Aorta (tissue), 5 donors: ENCODE results near the gene CDH16. TPM values are rescaled to one million over a fixed set of nuclear protein-coding genes. Genes with fewer than 3 reads are reported as not detected.
"Not testable (repeated sequence)": the region's sequence is repeated elsewhere in the genome, so short reads cannot be mapped to it uniquely, and the experiment has no call there.

Source experiments
- ATAC-seq: fragments of 200-7000 bp; cut with Tn5 transposase; one replicate; pipeline ENCODE4 v1.9.1; 2022; ENCODE audit warnings: moderate library complexity; ENCODE audit not compliant: low FRiP score
- DNase-seq, 2 donors: peaks; one replicate each; pipeline ENCODE4 v3.0.0-alpha.2; 2020
- H3K27ac ChIP-seq, 2 donors: one replicate each; pipeline ENCODE4 v1.5.1; 2013; ENCODE audit warnings: low read length in 2 of 2, mild to moderate bottlenecking in 2 of 2, moderate library complexity in 2 of 2, control low read depth in 1 of 2, inconsistent platforms in 1 of 2, low read depth in 1 of 2
- H3K27me3 ChIP-seq, 2 donors: one replicate each; pipeline ENCODE4 v1.6.1; 2013; ENCODE audit warnings: control low read depth in 1 of 2, low read length in 1 of 2, mild to moderate bottlenecking in 1 of 2, moderate library complexity in 1 of 2; ENCODE audit not compliant: insufficient read depth in 2 of 2, control insufficient read depth in 1 of 2
- H3K36me3 ChIP-seq, 2 donors: one replicate each; pipeline ENCODE4 v1.6.1; 2013; ENCODE audit warnings: control low read depth in 1 of 2, low read length in 1 of 2, mild to moderate bottlenecking in 1 of 2; ENCODE audit not compliant: insufficient read depth in 2 of 2, control insufficient read depth in 1 of 2
- H3K4me1 ChIP-seq, 2 donors: one replicate each; pipeline ENCODE4 v1.6.1; 2013; ENCODE audit warnings: low read length in 2 of 2, control low read depth in 1 of 2, mild to moderate bottlenecking in 1 of 2, moderate library complexity in 1 of 2; ENCODE audit not compliant: insufficient read depth in 2 of 2, control insufficient read depth in 1 of 2
- H3K4me3 ChIP-seq, 2 donors: one replicate each; pipeline ENCODE4 v1.5.1; 2013; ENCODE audit warnings: low read length in 2 of 2, control low read depth in 1 of 2, mild to moderate bottlenecking in 1 of 2
- H3K9me3 ChIP-seq: one replicate; pipeline ENCODE4 v1.6.1; 2013; ENCODE audit warnings: mild to moderate bottlenecking, low read length; ENCODE audit not compliant: control insufficient read depth
- WGBS, 2 donors: extraction: QIAGEN DNeasy Blood & Tissue Kit; methylation state at CpG; one replicate each; pipeline ENCODE4 v1.1.7; 2013; 5-methylcytosine and 5-hydroxymethylcytosine counted together
- intact Hi-C, 2 donors: fragments of 100-400 bp; cut with DNase I; formaldehyde crosslinking; loops; one replicate each; pipeline versions ENCODE4 v1.14.2 to v1.15.0; 2022
- polyA plus RNA-seq, 2 donors: library from polyadenylated mRNA; stranded (reverse); fragments of 200-250 nt; gene quantifications; one replicate each; pipeline ENCODE4 v1.2.3, GENCODE V29; 2013
- total RNA-seq, 2 donors: library from RNA; stranded (reverse); fragmentation: NEBNext Ultra II Directional; extraction: Animal tissue kit (Norgen Biotek cat#: 25700); gene quantifications; one replicate each; pipeline ENCODE4 v1.2.1, GENCODE V29; 2021
- donor health status: healthy with polysubstance abuse.
- donor health status: Bipolar disorder and iron deficiency.
- donor health status: DM: no; HTN: no; CAD: no.
- donor health status: DM: no; HTN: no; CAD: no.
- donor health status: DM: yes; HTN: yes; CAD: no.

Gene CDH16
- total and polyA plus RNA-seq, 4 donors, result 0.18 TPM; not detected in 3

DNA sequence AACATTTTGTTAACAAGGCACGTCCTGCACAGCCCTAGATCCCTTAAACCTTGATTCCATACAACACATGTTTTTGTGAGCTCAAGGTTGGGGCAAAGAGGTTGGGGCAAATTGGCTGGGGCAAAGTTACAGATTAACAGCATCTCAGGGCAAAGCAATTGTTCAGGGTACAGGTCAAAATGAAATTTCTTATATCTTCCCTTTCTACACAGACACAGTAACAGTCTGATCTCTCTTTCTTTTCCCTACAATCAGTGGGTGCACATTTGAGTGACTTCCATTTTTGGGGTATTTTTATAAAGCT is 37.4 kb upstream of the CDH16 start:
- H3K4me1 ChIP-seq, H3K36me3 ChIP-seq, H3K4me3 ChIP-seq, H3K27me3 ChIP-seq, intact Hi-C loops, ATAC-seq, H3K9me3 ChIP-seq, DNase-seq, H3K27ac ChIP-seq: not testable (repeated sequence)
- WGBS, 2 donors, result 80 to 88% methylated on average over 1 of the region's 1 CpG

DNA sequence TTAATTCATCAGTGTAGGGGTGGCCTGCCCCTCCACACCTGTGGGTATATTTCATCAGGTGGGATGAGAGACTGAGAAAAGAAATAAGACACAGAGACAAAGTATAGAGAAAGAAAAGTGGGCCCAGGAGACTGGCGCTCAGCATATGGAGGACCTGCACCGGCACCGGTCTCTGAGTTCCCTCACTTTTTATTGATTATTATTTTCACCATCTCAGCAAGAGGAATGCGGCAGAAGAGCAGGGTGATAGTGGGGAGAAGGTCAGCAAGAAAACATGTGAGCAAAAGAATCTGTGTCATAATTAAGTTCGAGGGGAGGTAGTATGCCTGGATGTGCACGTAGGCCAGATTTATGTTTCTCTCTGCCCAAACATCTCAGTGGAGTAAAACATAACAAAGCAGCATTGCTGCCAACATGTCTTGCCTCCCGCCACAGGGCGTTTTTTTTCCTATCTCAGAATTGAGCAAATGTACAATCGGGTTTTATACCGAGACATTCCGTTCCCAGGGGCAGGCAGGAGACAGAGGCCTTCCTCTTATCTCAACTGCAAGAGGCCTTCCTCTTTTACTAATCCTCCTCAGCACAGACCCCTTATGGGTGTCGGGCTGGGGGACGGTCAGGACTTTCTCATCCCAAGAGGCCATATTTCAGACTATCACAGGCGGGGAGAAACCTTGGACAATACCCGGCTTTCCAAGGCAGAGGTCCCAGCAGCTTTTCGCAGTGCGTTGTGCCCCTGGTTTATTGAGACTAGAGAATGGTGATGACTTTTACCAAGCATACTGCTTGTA is 36.9 kb upstream of the CDH16 start:
- WGBS, 2 donors, result 81 to 82% methylated on average over 17 of the region's 17 CpGs
- H3K27me3 ChIP-seq, ATAC-seq, intact Hi-C loops, H3K27ac ChIP-seq, H3K36me3 ChIP-seq, H3K4me1 ChIP-seq, H3K9me3 ChIP-seq, H3K4me3 ChIP-seq, DNase-seq: not testable (repeated sequence)

DNA sequence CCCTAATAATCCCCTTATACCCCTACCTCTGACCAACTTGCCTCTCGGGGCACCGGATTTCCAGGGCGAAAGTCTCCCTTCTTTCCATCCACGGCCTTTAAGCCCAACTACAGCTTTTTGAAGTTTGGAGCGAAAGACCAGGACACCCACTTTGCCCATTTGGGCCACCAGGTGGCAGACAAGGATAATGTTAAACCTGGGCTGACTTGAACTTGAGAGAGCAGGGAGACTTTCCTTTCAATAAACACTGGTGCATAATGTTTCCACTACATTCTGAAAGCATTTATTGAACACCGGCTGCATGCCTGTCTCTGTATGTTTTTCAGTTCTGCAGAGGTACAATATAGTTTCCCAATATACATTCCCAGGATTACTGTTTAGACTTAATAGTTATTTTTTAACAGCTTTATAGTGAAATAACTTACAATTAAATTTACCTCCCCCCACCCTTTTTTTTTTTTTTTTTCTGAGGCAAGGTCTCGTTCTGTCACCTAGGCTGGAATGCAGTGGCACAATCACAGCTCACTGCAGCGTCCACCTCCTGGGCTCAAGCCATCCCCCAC is 35.5 kb upstream of the CDH16 start:
- WGBS, 2 donors, result 18 to 20% methylated on average over 8 of the region's 8 CpGs
- intact Hi-C loops, result no loop called here
- Histone ChIP-seq H3K36me3 (no peaks in the 10 kb centered on the region), H3K27ac (no peak overlapping the region), H3K4me3 (no peak overlapping the region), H3K27me3 (no peaks in the 10 kb centered on the region), H3K4me1 (no peaks in the 10 kb centered on the region), H3K9me3 (no peaks in the 10 kb centered on the region)
- ATAC-seq (no peak), DNase-seq (peak; percentile 79 to 88)

DNA sequence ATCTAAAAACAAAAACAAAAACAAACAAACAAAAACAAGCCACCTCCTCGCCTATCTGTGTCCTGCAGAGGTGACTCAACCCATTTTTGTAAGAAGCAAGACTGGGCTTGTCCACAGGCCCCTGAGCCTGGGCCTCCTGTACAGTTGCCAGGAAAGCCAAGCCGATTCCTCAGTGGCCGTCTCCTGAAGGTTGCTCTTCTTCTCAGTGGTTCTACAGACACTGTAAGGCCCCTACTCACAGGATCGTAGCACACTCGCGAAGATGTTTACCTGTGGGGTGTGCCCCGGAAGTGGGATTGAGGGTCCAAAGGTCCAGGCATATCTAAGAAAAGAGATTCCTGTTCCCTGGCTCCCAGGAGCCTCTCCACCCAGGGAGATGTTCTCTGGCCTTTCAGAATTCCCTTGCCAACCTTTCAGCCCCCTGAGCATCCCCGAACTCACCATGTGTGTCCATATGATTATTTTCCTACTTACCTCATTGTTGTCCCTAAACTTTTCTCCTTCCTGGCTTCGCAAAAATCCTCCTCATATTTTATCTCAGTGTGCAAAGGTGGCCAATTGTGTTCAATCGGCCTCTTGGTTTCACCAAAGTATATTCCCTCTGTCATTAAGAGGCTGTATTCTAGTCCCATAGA is 34.9 kb upstream of the CDH16 start:
- Histone ChIP-seq H3K9me3 (no peaks in the 10 kb centered on the region), H3K27ac (no peak overlapping the region), H3K27me3 (no peaks in the 10 kb centered on the region), H3K4me3 (no peak overlapping the region), H3K36me3 (no peaks in the 10 kb centered on the region), H3K4me1 (no peaks in the 10 kb centered on the region)
- WGBS, 2 donors, result 85 to 89% methylated on average over 10 of the region's 10 CpGs
- no peak for DNase-seq
- no peak for ATAC-seq
- intact Hi-C loops, result no loop called here

DNA sequence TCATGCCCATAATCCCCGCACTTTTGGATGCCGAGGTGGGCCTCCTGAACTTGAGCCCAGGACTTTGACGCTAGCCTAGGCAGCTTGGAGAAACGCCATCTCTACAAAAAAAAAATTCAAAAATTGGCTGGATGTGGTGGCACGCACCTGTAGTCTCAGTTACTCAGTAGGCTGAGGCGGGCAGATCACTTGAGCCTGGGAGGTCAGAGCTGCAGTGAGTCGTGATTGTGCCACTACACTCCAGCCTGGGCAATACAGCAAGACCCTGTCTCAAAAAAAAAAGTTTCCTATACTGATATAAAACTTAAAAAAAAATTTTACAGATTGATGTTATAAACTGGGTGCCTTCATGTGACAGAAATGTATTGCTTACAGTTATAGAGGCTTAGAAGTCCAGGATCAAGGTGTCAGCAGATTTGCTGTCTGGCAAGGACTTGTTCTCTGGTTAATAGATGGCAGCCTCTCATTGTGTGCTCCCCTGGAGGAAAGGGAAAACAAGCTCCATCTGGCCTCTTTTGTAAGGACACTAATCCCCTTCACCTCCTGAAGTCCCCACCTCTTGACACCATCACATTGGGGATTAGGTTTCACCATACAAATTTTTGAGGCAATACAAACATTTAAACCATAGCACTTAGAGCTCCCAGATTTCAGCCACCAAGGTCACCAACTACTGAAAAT is 33.9 kb upstream of the CDH16 start:
- H3K4me3 ChIP-seq, result no peak overlapping the region
- no peak for ATAC-seq
- no peaks in the 10 kb centered on the region for H3K36me3 ChIP-seq
- 82 to 84% methylated on average over 7 of the region's 7 CpGs for WGBS, 2 donors
- H3K27me3 ChIP-seq, result no peaks in the 10 kb centered on the region
- intact Hi-C loops, result no loop called here
- H3K27ac ChIP-seq, result no peak overlapping the region
- H3K4me1 ChIP-seq, result no peaks in the 10 kb centered on the region
- no peaks in the 10 kb centered on the region for H3K9me3 ChIP-seq
- DNase-seq, result no peak

DNA sequence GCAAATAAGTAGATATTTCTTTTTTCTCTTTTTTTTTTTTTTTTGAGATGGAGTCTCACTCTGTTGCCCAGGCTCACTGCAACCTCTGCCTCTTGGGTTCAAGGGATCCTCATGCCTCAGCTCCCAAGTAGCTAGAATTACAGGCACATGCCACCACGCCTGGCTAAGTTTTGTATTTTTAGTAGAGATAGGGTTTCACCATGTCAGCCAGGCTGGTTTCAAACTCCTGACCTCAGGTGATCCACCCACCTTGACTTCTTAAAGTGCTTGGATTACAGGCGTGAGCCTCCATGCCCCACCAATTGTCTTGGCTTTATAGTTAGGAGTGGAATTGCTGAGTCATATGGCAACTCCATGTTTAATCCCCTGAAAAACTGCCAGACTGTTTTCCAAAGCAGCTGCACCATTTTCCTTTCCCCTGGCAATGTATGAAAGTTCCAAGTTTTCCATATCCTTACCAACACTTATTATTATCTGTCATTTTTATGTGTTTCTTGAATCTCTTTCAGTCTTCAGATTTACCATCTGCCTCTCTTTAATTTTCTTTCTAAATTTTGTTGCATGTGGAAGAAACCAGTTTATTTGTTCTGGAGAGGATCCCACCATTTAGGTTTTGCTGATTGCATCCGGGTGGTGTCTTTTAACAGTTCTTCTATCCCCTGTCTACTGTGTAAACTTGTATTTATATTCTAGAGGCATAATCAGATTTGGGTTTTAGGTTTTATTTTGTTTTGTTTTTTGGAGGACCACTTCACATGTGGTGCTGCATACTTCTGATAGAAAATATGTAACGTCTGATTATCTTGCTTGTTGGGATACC is 32.5 kb upstream of the CDH16 start:
- Histone ChIP-seq H3K27ac (no peak overlapping the region), H3K36me3 (no peaks in the 10 kb centered on the region), H3K9me3 (no peaks in the 10 kb centered on the region), H3K4me1 (no peaks in the 10 kb centered on the region), H3K4me3 (no peak overlapping the region), H3K27me3 (no peaks in the 10 kb centered on the region)
- DNase-seq (no peak), ATAC-seq (no peak)
- intact Hi-C loops, result no loop called here
- WGBS, 2 donors, result 75 to 80% methylated on average over 4 of the region's 4 CpGs

DNA sequence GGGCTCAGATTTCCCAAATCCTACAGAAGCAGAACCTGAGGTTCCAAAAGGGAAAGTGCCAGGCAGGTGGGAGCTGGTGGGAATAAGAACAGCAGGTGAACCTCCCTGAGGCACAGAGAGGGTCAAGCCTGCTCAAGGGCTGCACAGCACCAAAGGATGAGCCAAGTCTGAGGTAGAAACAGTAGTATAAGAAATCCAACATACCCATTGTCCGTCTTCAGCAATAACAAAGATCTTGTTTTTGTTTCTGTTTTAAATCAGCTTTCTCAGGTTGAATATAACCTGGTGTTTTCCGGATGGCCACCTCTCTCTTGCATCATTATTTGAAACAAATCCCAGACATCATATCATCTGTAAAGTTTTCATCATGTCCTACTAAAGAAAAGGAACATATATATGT is 31.8 kb upstream of the CDH16 start:
- H3K27ac ChIP-seq, result no peak overlapping the region
- no peak overlapping the region for H3K4me3 ChIP-seq
- intact Hi-C loops, result no loop called here
- no peaks in the 10 kb centered on the region for H3K4me1 ChIP-seq
- ATAC-seq, result no peak
- H3K27me3 ChIP-seq, result no peaks in the 10 kb centered on the region
- no peak for DNase-seq
- H3K9me3 ChIP-seq, result no peaks in the 10 kb centered on the region
- no peaks in the 10 kb centered on the region for H3K36me3 ChIP-seq
- 79% methylated on average over 2 of the region's 2 CpGs for WGBS, 2 donors

DNA sequence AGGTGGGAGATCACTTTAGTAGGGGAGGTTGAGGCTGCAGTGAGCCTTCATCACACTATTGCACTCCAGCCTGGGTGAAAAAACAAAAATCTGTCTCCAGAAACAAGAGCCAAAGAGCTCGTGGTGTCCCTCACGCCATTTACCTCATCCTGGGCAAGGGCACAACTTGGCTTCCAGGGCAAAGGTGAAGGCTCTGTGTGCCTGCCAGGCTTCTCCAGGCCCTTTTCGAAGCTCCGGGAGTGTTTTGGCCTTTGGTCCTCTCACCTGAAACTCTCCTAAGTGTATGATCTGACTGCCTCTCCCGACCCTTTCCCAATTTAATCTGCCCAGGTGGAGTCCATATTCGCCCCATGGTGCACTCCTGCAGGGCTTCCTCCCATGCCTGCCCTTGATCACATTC is 30.8 kb upstream of the CDH16 start:
- H3K36me3 ChIP-seq, result no peaks in the 10 kb centered on the region
- H3K27me3 ChIP-seq, result no peaks in the 10 kb centered on the region
- no peaks in the 10 kb centered on the region for H3K9me3 ChIP-seq
- no peaks in the 10 kb centered on the region for H3K4me1 ChIP-seq
- no peak for ATAC-seq
- 70 to 74% methylated on average over 6 of the region's 6 CpGs for WGBS, 2 donors
- DNase-seq, result no peak
- no peak overlapping the region for H3K4me3 ChIP-seq
- intact Hi-C loops, result loop anchor here in 1 of 2 donors (2.0 kb wide), 1 partner anchor 55 kb away; no protein-coding TSS in a partner anchor
- H3K27ac ChIP-seq, result no peak overlapping the region
